Measurements from ENCODE around the gene ZNF556. TPM values are rescaled to one million over a fixed set of nuclear protein-coding genes. Genes with fewer than 3 reads are reported as not detected.

ZNF556 gene
- total RNA-seq, 2 donors from 2014 or later = 0.49 TPM; not detected in 1

DNA sequence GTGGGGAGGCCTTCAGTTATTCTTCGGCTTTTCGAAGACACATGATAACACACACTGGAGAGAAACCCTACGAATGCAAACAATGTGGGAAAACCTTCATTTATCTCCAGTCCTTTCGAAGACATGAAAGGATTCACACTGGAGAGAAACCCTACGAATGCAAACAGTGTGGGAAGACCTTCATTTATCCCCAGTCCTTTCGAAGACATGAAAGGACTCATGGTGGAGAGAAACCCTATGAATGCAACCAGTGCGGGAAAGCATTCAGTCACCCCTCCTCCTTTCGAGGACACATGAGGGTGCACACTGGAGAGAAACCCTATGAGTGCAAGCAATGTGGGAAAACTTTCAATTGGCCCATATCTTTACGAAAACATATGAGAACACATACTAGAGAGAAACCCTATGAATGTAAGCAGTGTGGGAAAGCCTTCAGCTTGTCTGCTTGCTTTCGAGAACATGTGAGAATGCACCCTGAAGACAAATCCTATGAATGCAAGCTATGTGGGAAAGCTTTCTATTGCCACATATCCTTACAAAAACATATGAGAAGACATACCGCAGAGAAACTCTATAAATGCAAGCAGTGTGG, 14.0 kb upstream of the ZNF556 start:
- Histone ChIP-seq H3K27ac (no peak overlapping the region), H3K4me1 (ENCODE audit: control insufficient read depth in 1 of 2, low read depth in 2 of 2) (no peaks in the 10 kb centered on the region), H3K36me3 (peaks cover 44% of the 10 kb centered on the region), H3K4me3 (no peak overlapping the region), H3K9me3 (peaks cover 91% of the 10 kb centered on the region), H3K27me3 (replicated peaks; ENCODE audit: insufficient read depth) (no peaks in the 10 kb centered on the region)
- no peak for DNase-seq (ENCODE audit: low spot score)
- no peak for ATAC-seq (ENCODE audit: insufficient number of reproducible peaks, low FRiP score, low read depth)
- TF ChIP-seq, protein P1, sequence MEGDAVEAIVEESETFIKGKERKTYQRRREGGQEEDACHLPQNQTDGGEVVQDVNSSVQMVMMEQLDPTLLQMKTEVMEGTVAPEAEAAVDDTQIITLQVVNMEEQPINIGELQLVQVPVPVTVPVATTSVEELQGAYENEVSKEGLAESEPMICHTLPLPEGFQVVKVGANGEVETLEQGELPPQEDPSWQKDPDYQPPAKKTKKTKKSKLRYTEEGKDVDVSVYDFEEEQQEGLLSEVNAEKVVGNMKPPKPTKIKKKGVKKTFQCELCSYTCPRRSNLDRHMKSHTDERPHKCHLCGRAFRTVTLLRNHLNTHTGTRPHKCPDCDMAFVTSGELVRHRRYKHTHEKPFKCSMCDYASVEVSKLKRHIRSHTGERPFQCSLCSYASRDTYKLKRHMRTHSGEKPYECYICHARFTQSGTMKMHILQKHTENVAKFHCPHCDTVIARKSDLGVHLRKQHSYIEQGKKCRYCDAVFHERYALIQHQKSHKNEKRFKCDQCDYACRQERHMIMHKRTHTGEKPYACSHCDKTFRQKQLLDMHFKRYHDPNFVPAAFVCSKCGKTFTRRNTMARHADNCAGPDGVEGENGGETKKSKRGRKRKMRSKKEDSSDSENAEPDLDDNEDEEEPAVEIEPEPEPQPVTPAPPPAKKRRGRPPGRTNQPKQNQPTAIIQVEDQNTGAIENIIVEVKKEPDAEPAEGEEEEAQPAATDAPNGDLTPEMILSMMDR (IDR thresholded peaks at IDR 0.05) = no peak

- Histone ChIP-seq H3K36me3 (peaks cover 49% of the 10 kb centered on the region), H3K9me3 (peaks cover 98% of the 10 kb centered on the region), H3K4me3 (no peak overlapping the region), H3K27me3 (replicated peaks; ENCODE audit: insufficient read depth) (no peaks in the 10 kb centered on the region), H3K4me1 (ENCODE audit: control insufficient read depth in 1 of 2, low read depth in 2 of 2) (no peaks in the 10 kb centered on the region), H3K27ac (no peak overlapping the region)
- DNase-seq (ENCODE audit: low spot score) = no peak
- TF ChIP-seq, protein P1 (IDR thresholded peaks at IDR 0.05) = no peak
- ATAC-seq (ENCODE audit: insufficient number of reproducible peaks, low FRiP score, low read depth) = no peak
Observed at GRCh38 chr19:2854849-2855248, 12.3 kb upstream of the ZNF556 start.

GRCh38 chr19:2856457-2857050, 10.6 kb upstream of the ZNF556 start:
- Histone ChIP-seq H3K4me3 (no peak overlapping the region), H3K4me1 (ENCODE audit: control insufficient read depth in 1 of 2, low read depth in 2 of 2) (no peaks in the 10 kb centered on the region), H3K9me3 (peaks cover 86% of the 10 kb centered on the region), H3K36me3 (peaks cover 37% of the 10 kb centered on the region), H3K27me3 (replicated peaks; ENCODE audit: insufficient read depth) (no peaks in the 10 kb centered on the region), H3K27ac (no peak overlapping the region)
- ATAC-seq (ENCODE audit: insufficient number of reproducible peaks, low FRiP score, low read depth) (no peak), DNase-seq (ENCODE audit: low spot score) (no peak)
- TF ChIP-seq, protein P1 (IDR thresholded peaks at IDR 0.05) = no peak

- no peak for ATAC-seq (ENCODE audit: insufficient number of reproducible peaks, low FRiP score, low read depth)
- peaks cover 62% of the 10 kb centered on the region for H3K9me3 ChIP-seq
- TF ChIP-seq, protein P1 (IDR thresholded peaks at IDR 0.05) = no peak
Observed at GRCh38 chr19:2858864-2859263, 8.3 kb upstream of the ZNF556 start.

GRCh38 chr19:2863816-2864215, 3.3 kb upstream of the ZNF556 start:
- Histone ChIP-seq H3K4me3 (no peak overlapping the region), H3K4me1 (ENCODE audit: control insufficient read depth in 1 of 2, low read depth in 2 of 2) (no peaks in the 10 kb centered on the region), H3K27me3 (replicated peaks; ENCODE audit: insufficient read depth) (no peaks in the 10 kb centered on the region), H3K36me3 (no peaks in the 10 kb centered on the region), H3K27ac (no peak overlapping the region), H3K9me3 (peaks cover 14% of the 10 kb centered on the region)
- DNase-seq (ENCODE audit: low spot score) (no peak), ATAC-seq (ENCODE audit: insufficient number of reproducible peaks, low FRiP score, low read depth) (no peak)
- TF ChIP-seq, protein P1 (IDR thresholded peaks at IDR 0.05) = no peak

More at GRCh38 chr19:2858864-2859263, 8.3 kb upstream of the ZNF556 start:
- Histone ChIP-seq H3K4me3 (no peak overlapping the region), H3K36me3 (peaks cover 15% of the 10 kb centered on the region), H3K27me3 (replicated peaks; ENCODE audit: insufficient read depth) (no peaks in the 10 kb centered on the region), H3K27ac (no peak overlapping the region), H3K4me1 (ENCODE audit: control insufficient read depth in 1 of 2, low read depth in 2 of 2) (no peaks in the 10 kb centered on the region)
- DNase-seq (ENCODE audit: low spot score) = no peak

All from thoracic aorta (tissue), 2 donors.